Measurements from ENCODE around the gene RCAN1.
"Not testable (repeated sequence)": the region's sequence is repeated elsewhere in the genome, so short reads cannot be mapped to it uniquely, and the experiment has no call there.

RCAN1 gene

DNA sequence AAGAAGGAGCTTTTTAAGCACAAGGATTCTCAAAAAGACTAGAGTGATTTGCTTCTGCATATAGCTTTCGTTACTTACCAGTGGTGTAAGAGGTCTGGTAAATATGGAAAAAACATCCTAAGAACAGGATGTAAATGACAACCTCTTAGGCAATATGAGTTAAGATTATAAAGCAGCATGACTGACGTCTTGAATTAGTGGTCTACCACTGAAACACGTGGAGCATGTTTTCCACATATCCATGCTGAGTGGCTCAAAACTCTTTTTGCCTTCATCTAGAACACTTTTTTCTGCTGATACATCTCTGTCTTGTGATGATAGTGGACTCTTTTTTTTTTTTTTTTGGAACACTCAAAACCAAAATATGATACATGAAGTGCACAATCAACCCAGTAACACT lies 44.6 kb downstream of the RCAN1 start:
- no peak for DNase-seq (ENCODE audit: low read depth, low spot score)

- DNase-seq (ENCODE audit: low read depth, low spot score), result no peak
Measured at GRCh38 chr21:34569381-34569979, 45.4 kb downstream of the RCAN1 start.

GRCh38 chr21:34568801-34569200 lies 46.1 kb downstream of the RCAN1 start:
- DNase-seq (ENCODE audit: low read depth, low spot score), result not testable (repeated sequence)

DNA sequence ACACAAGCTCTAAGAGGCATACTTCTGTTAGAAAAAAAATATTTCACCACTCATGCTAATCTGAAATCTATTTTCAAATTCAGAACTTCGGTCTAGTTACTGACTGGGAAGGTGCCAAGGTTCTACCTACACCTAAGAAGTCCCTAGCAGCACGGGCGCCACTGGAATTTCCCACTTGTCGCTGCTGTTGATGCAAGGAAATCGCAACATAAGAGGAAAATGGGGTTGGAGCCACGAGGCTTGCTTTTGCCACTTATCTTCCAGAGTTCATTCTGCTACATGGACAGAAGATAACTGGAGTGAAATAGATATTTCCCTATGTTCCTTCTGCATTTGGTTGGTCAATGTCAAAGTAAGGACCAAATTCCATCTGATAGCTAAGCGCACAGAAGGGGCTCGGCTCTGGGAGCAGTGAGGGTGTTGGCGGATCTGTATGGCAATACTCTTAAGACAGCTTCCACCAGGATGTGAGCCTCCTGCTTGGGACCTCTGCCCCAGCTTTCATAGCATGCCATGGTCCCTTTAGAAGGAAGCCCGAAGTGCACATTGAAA lies 47.2 kb downstream of the RCAN1 start:
- DNase-seq (ENCODE audit: low read depth, low spot score), result no peak

GRCh38 chr21:34565238-34565637 lies 49.7 kb downstream of the RCAN1 start:
- DNase-seq (ENCODE audit: low read depth, low spot score), result no peak

- DNase-seq (ENCODE audit: low read depth, low spot score), result not testable (repeated sequence)
Measured at GRCh38 chr21:34563370-34563769, 51.5 kb downstream of the RCAN1 start.

DNA sequence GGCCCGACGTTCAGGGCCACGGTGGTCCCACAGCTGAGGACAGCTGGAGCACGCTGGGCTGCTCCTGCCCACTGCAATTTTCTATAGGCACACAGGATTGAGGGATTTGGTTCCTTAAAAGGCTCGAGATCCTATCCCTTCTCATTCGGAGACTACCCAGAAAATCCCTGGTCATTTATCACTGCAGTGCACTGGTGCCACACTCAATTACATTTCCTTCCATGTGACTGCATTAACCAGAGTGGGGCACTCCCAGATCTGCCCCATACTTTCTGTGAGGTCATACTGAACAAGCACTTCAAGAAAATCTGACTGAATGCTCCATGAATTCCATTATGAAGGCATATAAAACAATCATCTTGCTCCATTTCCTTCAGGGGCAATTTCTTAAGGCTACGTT lies 53.1 kb downstream of the RCAN1 start:
- DNase-seq (ENCODE audit: low read depth, low spot score), result no peak

- DNase-seq (ENCODE audit: low read depth, low spot score), result no peak
Measured at GRCh38 chr21:34560609-34561008, 54.3 kb downstream of the RCAN1 start.

GRCh38 chr21:34560021-34560420 lies 54.9 kb downstream of the RCAN1 start:
- DNase-seq (ENCODE audit: low read depth, low spot score), result no peak

DNA sequence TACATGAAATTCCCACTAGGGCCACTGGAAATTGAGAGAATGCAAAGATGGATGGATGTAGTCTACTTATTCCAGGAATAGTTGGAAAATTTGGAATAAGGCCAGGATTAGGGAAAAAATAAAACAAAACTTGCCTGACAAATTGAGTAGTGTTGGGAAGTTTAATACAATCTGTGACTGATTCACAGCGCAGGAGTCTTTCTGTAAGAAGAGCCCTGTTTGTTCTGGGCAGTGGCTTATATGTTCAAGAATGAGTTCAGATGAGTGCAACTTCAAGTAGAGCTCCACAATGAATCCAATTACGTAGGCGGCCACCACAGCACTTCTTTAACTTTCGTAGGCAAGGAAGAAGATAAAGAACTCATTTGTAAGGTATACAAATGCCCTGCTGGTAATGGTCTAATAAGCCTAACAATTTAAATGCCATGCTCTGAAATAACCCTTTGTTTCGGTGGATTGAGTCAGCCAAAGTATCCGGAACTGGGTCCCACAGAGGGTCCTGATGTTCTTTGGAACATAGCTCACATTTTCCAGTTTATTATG lies 55.8 kb downstream of the RCAN1 start:
- no peak for DNase-seq (ENCODE audit: low read depth, low spot score)

GRCh38 chr21:34558166-34558565 lies 56.7 kb downstream of the RCAN1 start:
- DNase-seq (ENCODE audit: low read depth, low spot score), result no peak

GRCh38 chr21:34557261-34557660 lies 57.7 kb downstream of the RCAN1 start:
- no peak for DNase-seq (ENCODE audit: low read depth, low spot score)

GRCh38 chr21:34554670-34555069 lies 60.2 kb downstream of the RCAN1 start:
- DNase-seq (ENCODE audit: low read depth, low spot score), result not testable (repeated sequence)

DNA sequence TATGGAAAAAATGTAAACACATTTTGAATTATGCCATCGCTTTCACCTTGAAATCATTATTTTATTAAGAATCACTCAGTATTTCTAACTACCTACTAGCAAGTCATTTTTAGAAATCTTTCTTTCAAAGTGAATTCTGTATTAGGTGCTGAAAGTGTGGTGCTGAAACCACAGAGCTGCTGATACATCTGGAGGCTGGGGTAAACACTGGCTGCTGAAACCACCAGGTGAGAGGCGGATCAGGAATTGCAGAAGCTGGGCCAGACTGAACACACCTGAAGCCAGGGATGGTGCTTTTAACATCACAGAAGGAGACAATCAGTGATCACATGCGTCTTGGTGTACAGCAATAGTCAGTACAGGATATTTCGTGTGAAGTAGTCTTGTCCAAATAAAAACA lies 60.7 kb downstream of the RCAN1 start:
- DNase-seq (ENCODE audit: low read depth, low spot score), result no peak

DNA sequence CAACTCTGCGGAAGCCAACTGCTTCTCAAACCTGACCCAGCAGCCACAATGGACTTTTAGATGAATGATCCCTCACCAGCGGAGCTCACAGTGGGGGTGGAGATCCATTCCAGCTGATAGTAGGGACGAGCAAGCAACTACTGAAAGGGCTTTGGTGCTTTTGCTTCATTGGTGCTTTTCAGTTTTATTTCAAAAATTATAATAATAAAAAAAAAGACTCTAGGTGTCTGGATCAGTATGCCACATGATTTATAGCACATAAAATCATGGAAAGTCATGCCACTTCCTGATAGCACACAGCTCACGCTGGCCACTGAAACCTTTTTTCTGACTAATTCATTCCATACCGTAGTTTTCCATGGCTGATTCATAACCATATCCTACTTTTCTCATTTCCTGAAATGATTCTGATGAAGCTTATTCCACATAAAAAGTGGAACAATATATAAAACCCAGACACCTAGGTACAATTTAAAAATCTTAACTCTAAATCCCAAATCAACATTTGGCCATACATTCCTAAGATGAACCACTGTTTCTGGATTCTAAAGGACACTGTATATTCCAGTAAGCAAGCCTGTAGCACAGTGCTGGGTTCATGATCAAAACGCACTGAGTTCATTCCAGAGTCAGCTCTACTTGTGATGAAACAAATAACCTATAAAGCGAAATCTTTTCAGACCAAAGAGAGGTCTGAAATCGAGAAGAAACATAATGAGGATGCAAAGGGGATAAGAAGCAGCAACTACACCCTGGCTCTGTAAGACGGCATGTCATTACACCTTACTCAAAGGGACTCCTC lies 61.6 kb downstream of the RCAN1 start:
- no peak for DNase-seq (ENCODE audit: low read depth, low spot score)

- DNase-seq (ENCODE audit: low read depth, low spot score), result no peak
Measured at GRCh38 chr21:34552360-34553098, 62.4 kb downstream of the RCAN1 start.

DNA sequence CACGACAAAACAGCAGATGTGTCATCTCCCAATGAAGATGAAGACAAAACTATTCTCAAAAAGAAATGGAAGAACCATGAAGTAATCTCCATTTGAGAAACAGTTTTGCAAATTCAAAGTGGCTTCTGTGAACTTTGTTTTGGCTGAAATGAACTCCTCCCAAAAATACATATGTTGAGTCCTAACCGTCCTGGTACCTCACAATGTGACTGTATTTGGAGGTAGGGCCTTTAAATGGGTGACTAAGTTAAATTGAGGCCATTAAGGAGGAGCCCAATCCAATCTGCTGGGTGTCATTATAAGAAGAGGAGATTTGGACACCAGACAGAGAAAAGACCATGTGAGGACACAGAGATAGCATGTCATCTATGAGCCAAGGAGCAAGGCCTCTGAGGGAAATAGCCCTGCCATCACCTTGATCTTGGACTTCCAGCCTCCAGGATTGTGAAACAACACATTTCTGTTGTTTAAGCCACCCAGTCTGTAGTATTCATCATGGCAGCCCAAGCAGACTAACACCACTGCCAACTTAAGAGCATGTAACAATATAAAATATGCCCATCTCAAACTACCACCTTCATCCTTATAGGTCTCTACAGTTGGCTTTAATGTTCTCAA lies 64.6 kb downstream of the RCAN1 start:
- no peak for DNase-seq (ENCODE audit: low read depth, low spot score)

DNA sequence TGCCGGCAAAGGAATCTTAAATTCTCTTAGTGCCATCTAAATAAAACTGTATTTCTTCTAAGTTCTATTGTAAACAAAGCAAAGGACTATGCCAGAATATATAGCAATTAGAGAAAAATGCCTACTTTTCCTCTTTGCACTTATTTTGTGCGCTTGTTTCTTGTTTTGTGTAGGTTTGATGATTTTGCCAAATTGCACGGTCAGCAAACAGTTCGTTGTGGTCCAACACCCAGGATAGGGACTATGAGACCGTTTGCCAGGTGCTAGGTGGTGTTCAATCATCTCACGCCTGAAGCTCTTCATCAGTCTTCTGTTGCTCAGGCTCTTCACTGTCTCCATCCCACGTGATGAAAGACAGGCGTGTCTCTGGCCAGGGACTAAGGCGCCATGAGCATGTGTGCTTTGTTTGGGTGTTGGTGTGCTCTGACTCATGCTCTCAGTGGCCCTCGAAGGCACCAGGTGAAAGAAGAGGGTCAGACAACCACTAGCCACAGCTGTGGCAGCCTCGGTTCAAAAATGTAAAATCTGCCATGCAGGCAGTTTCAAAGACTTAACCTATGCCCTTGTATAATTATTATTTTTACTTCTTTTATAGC lies 66.0 kb downstream of the RCAN1 start:
- DNase-seq (ENCODE audit: low read depth, low spot score), result no peak

GRCh38 chr21:34546542-34546941 lies 68.4 kb downstream of the RCAN1 start:
- no peak for DNase-seq (ENCODE audit: low read depth, low spot score)

GRCh38 chr21:34545079-34545884 lies 69.6 kb downstream of the RCAN1 start:
- no peak for DNase-seq (ENCODE audit: low read depth, low spot score)
